Calu3 (cell line): ENCODE data around the gene CALD1. TPM values are rescaled to one million over a fixed set of nuclear protein-coding genes. Genes with fewer than 3 reads are reported as not detected.

Source experiments
- BruUV-seq: library from RNA; stranded (reverse); fragments of 400-500 nt; replicated peaks from 2 replicates; lab custom pipeline; 2021; lab: Mats Ljungman, UMichigan
- CTCF ChIA-PET: fragments of 300-600 bp; sonication (Branson Sonifier 250); formaldehyde crosslinking; loops from one replicate; lab custom pipeline; 2022; ENCODE audit warnings: antibody characterized with exemption; lab: Charles Lee
- DNase-seq: peaks from one replicate; pipeline ENCODE4 v3.0.0; 2022
- H3K27ac Mint-ChIP-seq: one replicate; pipeline ENCODE4 v1.8.0; 2022; ENCODE audit warnings: mixed read lengths; ENCODE audit not compliant: unreplicated experiment
- H3K27me3 Mint-ChIP-seq: one replicate; pipeline ENCODE4 v1.8.0; 2022; ENCODE audit warnings: mixed read lengths; ENCODE audit not compliant: unreplicated experiment
- H3K36me3 Mint-ChIP-seq: one replicate; pipeline ENCODE4 v1.8.0; 2022; ENCODE audit warnings: mild to moderate bottlenecking, moderate library complexity, mixed read lengths; ENCODE audit not compliant: insufficient read depth, unreplicated experiment
- H3K4me1 Mint-ChIP-seq: one replicate; pipeline ENCODE4 v1.8.0; 2022; ENCODE audit warnings: mild to moderate bottlenecking, low read depth, mixed read lengths; ENCODE audit not compliant: unreplicated experiment
- H3K4me3 Mint-ChIP-seq: one replicate; pipeline ENCODE4 v1.8.0; 2022; ENCODE audit warnings: mild to moderate bottlenecking, low read depth, moderate library complexity, mixed read lengths; ENCODE audit not compliant: unreplicated experiment
- H3K9me3 Mint-ChIP-seq: one replicate; pipeline ENCODE4 v1.8.0; 2022; ENCODE audit warnings: low read depth, mixed read lengths; ENCODE audit not compliant: unreplicated experiment
- intact Hi-C: fragments of 100-400 bp; cut with micrococcal nuclease; formaldehyde crosslinking; loops from one replicate; pipeline ENCODE4 v1.10.0; 2022; ENCODE audit not compliant: unreplicated experiment
- total RNA-seq: library from RNA; stranded (reverse); gene quantifications from 2 replicates; pipeline ENCODE4 v1.2.3, GENCODE V29; 2022
- TF ChIP-seq, protein P1 (sequence below): fragments of 200-600 bp; IDR thresholded peaks from one replicate; pipeline ENCODE4 v1.8.0; 2022; ENCODE audit warnings: antibody characterized with exemption; ENCODE audit not compliant: unreplicated experiment

CALD1 gene
- total RNA-seq, 1 experiment from 2014 or later: 9.3 TPM

DNA sequence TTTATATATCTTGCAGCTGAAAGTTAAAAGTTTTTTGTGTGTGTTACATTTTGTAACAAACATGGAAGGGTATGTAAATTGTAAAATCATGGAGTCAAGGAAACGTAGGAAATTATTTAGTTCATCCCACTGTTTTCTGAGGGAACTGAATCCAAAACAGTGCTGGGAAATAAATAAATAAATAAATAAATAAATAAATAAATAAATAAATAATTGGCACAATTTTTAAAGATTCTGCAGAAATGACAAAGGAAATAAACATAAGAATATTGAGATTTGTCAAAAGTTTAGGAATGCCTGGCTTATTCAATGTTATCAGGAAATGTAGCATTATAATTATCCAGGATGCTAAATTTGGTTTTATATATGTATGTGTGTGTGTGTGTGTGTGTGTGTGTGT is 115.5 kb downstream of the CALD1 start:
- no peak overlapping the region for H3K27ac Mint-ChIP-seq
- no peak overlapping the region for H3K4me3 Mint-ChIP-seq
- H3K27me3 Mint-ChIP-seq: no peaks in the 10 kb centered on the region
- H3K4me1 Mint-ChIP-seq: peaks cover 22% of the 10 kb centered on the region
- TF ChIP-seq, protein P1, sequence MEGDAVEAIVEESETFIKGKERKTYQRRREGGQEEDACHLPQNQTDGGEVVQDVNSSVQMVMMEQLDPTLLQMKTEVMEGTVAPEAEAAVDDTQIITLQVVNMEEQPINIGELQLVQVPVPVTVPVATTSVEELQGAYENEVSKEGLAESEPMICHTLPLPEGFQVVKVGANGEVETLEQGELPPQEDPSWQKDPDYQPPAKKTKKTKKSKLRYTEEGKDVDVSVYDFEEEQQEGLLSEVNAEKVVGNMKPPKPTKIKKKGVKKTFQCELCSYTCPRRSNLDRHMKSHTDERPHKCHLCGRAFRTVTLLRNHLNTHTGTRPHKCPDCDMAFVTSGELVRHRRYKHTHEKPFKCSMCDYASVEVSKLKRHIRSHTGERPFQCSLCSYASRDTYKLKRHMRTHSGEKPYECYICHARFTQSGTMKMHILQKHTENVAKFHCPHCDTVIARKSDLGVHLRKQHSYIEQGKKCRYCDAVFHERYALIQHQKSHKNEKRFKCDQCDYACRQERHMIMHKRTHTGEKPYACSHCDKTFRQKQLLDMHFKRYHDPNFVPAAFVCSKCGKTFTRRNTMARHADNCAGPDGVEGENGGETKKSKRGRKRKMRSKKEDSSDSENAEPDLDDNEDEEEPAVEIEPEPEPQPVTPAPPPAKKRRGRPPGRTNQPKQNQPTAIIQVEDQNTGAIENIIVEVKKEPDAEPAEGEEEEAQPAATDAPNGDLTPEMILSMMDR: no peak
- no peak for DNase-seq
- H3K9me3 Mint-ChIP-seq: peaks cover 6% of the 10 kb centered on the region
- intact Hi-C loops: no loop called here
- BruUV-seq: no TSS peak
- peaks cover 4% of the 10 kb centered on the region for H3K36me3 Mint-ChIP-seq
- CTCF ChIA-PET: no interaction called here

DNA sequence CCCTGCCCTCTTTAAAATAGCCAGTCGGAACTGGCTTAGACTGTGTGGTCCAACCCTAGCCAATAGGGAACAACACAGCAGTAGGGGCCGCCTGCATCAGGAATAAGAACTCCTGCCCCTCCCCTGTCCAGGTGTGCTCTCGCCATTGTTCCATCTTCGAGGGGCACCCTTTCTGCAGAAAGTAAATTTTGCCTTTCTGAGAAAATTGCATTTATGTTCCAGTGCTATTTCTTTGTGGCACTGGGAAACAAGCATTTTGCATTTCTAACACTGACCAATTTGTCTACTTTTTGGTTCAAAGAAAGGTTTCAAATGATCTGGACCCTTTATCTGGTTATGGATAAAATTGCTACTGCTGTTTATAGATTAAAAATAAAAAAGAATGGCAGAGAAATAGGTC is 116.6 kb downstream of the CALD1 start:
- H3K27ac Mint-ChIP-seq: no peak overlapping the region
- no TSS peak for BruUV-seq
- peaks cover 4% of the 10 kb centered on the region for H3K36me3 Mint-ChIP-seq

DNA sequence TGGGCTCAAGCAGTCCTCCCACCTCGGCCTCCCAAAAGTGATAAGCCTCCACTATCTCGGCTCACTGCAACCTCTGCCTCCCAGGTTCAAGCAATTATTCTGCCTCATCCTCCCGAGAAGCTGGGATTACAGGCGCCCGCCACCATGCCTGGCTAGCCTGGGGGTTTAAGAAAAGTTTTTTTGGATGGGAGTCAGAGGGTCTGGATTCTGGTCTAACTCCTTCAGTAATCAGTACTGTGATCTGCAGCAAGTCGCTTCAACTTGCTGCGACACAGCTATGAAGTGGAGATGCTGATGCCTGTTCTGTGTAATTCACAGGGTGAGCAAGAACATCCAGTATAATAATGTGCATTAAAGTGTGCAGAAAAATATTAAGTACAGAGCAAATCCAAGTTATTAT is 118.5 kb downstream of the CALD1 start:
- DNase-seq: no peak
- Mint-ChIP-seq H3K4me1 (peaks cover 22% of the 10 kb centered on the region), H3K9me3 (peaks cover 6% of the 10 kb centered on the region), H3K27ac (no peak overlapping the region), H3K4me3 (no peak overlapping the region), H3K36me3 (peaks cover 4% of the 10 kb centered on the region), H3K27me3 (no peaks in the 10 kb centered on the region)
- TF ChIP-seq, protein P1: no peak
- BruUV-seq: no TSS peak
- CTCF ChIA-PET: no interaction called here
- intact Hi-C loops: no loop called here

More for the DNA sequence above, 116.6 kb downstream of the CALD1 start:
- CTCF ChIA-PET: no interaction called here
- Mint-ChIP-seq H3K4me1 (peaks cover 22% of the 10 kb centered on the region), H3K4me3 (no peak overlapping the region), H3K27me3 (no peaks in the 10 kb centered on the region), H3K9me3 (peaks cover 6% of the 10 kb centered on the region)
- TF ChIP-seq, protein P1: no peak
- intact Hi-C loops: no loop called here
- DNase-seq: no peak

DNA sequence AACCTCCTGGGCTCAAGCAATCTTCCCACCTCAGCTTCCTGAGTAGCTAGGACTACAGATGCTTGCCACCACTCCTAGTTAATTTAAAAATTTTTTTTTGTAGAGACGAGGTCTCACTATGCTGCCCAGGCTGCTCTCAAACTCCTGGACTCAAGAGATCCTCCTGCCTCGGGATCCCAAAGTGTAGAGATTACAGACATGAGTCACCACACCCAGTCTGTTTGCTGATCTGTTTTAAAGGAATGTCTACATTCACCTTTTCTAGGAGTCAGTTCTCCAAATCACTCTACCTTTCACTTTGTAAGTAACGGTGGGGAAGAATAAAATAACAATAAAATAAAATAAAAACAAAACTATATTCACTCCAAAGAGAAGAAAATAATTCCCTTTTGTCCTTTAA is 120.3 kb downstream of the CALD1 start:
- CTCF ChIA-PET: no interaction called here
- peaks cover 12% of the 10 kb centered on the region for H3K4me1 Mint-ChIP-seq
- TF ChIP-seq, protein P1: no peak
- H3K36me3 Mint-ChIP-seq: peaks cover 4% of the 10 kb centered on the region
- peak overlapping the region; percentile 21 for H3K27ac Mint-ChIP-seq
- H3K4me3 Mint-ChIP-seq: peak overlapping the region; percentile 20
- DNase-seq: peak; percentile 38
- intact Hi-C loops: no loop called here
- no peaks in the 10 kb centered on the region for H3K27me3 Mint-ChIP-seq
- H3K9me3 Mint-ChIP-seq: peaks cover 6% of the 10 kb centered on the region
- no TSS peak for BruUV-seq
